Measurements from ENCODE around the gene TRMO. TPM values are rescaled to one million over a fixed set of nuclear protein-coding genes. Genes with fewer than 3 reads are reported as not detected.

Gene TRMO
- total RNA-seq, 1 experiment from 2014 or later, result 10.0 TPM

DNA sequence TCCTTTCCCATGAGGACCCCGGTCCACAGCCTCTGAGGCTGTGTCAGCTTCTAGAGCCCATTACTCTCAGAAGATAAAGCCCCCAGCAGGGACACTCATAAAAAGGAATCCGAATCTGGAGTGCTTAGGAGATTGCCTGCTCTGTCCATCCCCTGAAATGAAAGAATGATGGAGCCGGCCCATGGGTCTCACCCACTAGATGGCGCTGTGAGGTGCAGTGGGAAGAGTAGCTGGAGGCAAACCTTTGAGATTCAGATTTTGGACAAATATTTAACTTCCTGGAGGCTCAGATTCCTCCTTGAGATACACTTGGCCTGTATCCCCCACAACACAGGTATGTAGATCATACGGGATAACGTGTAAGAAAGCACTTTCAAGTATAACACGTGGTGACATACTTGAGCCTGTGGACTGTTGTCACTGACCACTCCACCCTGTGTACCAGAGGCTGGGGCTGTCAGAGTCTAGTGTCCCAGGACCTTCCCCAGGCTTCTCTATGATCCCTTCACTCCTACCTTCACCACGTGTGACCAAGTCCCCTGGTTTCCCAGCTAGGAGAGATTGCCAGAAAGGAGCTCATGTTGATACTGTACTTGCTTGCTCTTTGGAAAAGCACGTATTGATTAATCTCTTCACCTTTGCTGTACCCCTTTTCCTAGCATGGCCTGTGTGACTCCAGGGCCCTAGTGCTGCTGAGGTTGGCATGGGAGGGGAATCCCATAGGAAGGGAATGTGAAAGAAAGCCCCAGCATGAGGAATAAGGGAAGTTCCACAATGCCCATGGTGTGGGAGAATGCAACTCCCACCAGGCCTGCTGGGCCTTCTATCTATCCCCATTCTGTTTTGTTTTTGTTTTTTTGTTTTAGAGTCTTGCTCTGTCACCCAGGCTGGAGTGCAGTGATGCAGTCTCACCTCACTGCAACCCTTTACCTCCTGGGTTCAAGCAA is 32.1 kb downstream of the TRMO start:
- Mint-ChIP-seq H3K27ac (ENCODE audit: unreplicated experiment) (no peak overlapping the region), H3K36me3 (ENCODE audit: insufficient read depth, unreplicated experiment) (no peaks in the 10 kb centered on the region), H3K4me1 (ENCODE audit: low read depth, unreplicated experiment) (no peaks in the 10 kb centered on the region), H3K9me3 (ENCODE audit: unreplicated experiment) (no peaks in the 10 kb centered on the region), H3K27me3 (ENCODE audit: insufficient read depth, unreplicated experiment) (no peaks in the 10 kb centered on the region), H3K4me3 (ENCODE audit: unreplicated experiment) (no peak overlapping the region)
- H3K9me3 ChIP-seq, result 0 out of 2 replicates have a peak, but pooled peaks cover 2% of the 10 kb centered on the region
- intact Hi-C loops (cut with micrococcal nuclease; ENCODE audit: unreplicated experiment), result loop anchor here (2.0 kb wide), 1 partner anchor 179 kb away; no protein-coding TSS in a partner anchor
- no peaks in the 10 kb centered on the region for H3K4me1 ChIP-seq
- DNase-seq, result peak in 1 of 2 experiments; percentile 56
- H3K27me3 ChIP-seq (replicated peaks; ENCODE audit: control insufficient read depth, insufficient read depth, low read length), result no peaks in the 10 kb centered on the region
- ChIA-PET POLR2A (no interaction called here), CTCF (interaction anchor here (0.6 to 1.2 kb wide), 4 partner anchors 10 to 140 kb away, joined by 3 to 4 read pairs (median 3); partner anchors contain the start of gene TRMO)
- H3K36me3 ChIP-seq (ENCODE audit: control insufficient read depth, insufficient read depth, low read length), result no peaks in the 10 kb centered on the region
- no peak overlapping the region for H3K4me3 ChIP-seq (ENCODE audit: low read depth, low read length)
- BruUV-seq (replicated peaks), result no TSS peak
- TF ChIP-seq, protein P1, sequence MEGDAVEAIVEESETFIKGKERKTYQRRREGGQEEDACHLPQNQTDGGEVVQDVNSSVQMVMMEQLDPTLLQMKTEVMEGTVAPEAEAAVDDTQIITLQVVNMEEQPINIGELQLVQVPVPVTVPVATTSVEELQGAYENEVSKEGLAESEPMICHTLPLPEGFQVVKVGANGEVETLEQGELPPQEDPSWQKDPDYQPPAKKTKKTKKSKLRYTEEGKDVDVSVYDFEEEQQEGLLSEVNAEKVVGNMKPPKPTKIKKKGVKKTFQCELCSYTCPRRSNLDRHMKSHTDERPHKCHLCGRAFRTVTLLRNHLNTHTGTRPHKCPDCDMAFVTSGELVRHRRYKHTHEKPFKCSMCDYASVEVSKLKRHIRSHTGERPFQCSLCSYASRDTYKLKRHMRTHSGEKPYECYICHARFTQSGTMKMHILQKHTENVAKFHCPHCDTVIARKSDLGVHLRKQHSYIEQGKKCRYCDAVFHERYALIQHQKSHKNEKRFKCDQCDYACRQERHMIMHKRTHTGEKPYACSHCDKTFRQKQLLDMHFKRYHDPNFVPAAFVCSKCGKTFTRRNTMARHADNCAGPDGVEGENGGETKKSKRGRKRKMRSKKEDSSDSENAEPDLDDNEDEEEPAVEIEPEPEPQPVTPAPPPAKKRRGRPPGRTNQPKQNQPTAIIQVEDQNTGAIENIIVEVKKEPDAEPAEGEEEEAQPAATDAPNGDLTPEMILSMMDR (IDR thresholded peaks at IDR 0.05; ENCODE audit: insufficient read depth in 1 of 2, low read depth in 1 of 2, low read length in 1 of 2, severe bottlenecking in 1 of 2, unreplicated experiment in 1 of 2), result peak; percentile 50 to 60

DNA sequence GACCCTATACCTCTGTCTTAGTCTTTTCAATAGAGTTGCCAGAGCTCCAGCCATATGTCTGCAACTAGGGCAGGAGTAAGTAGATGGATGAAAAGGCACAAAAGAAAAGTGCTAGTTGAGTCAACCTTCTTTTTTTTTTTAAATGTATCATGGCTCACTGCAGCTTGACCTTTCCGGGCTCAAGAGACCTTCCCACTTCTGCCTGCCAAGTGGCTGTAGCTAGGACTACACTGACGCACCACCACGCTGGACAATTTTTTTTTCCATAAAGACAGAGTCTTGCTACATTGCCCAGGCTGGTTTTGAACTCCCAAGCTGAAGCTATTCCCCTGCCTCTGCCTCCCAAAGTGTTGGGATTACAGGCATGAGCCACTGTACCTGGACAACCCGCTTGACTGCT is 42.0 kb downstream of the TRMO start:
- ChIA-PET POLR2A (no interaction called here), CTCF (no interaction called here)
- Histone ChIP-seq H3K27me3 (replicated peaks; ENCODE audit: control insufficient read depth, insufficient read depth, low read length) (no peaks in the 10 kb centered on the region), H3K4me3 (ENCODE audit: low read depth, low read length) (no peak overlapping the region), H3K9me3 (no peaks in the 10 kb centered on the region), H3K4me1 (no peaks in the 10 kb centered on the region; the same call in 1 of the 2 replicates), H3K36me3 (ENCODE audit: control insufficient read depth, insufficient read depth, low read length) (no peaks in the 10 kb centered on the region)
- Mint-ChIP-seq H3K4me1 (ENCODE audit: low read depth, unreplicated experiment) (no peaks in the 10 kb centered on the region), H3K27me3 (ENCODE audit: insufficient read depth, unreplicated experiment) (no peaks in the 10 kb centered on the region), H3K27ac (ENCODE audit: unreplicated experiment) (no peak overlapping the region), H3K36me3 (ENCODE audit: insufficient read depth, unreplicated experiment) (no peaks in the 10 kb centered on the region), H3K9me3 (ENCODE audit: unreplicated experiment) (no peaks in the 10 kb centered on the region), H3K4me3 (ENCODE audit: unreplicated experiment) (no peak overlapping the region)
- intact Hi-C loops (cut with micrococcal nuclease; ENCODE audit: unreplicated experiment), result no loop called here
- DNase-seq, result no peak
- BruUV-seq (replicated peaks), result no TSS peak
- TF ChIP-seq, protein P1 (IDR thresholded peaks at IDR 0.05; ENCODE audit: insufficient read depth in 1 of 2, low read depth in 1 of 2, low read length in 1 of 2, severe bottlenecking in 1 of 2, unreplicated experiment in 1 of 2), result no peak

DNA sequence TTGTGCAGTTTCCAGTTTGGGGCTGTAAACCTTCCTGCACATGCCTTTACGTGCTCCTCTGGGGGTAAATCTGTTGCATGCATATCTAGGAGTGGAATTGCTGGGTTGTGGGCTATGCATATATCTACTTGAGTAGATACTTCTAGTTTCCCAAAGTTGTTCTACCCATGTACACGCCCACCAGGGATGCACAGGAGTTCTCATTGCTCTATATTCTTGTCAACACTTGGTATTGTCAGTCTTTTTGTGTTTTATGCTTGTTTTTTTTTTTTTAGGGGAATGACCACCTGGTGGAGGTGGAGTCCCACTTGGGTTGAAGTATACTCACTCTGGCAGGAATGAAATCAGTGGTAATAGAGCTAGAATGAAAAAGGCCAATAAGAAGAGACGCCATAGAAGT is 46.2 kb downstream of the TRMO start:
- Mint-ChIP-seq H3K4me1 (ENCODE audit: low read depth, unreplicated experiment) (no peaks in the 10 kb centered on the region), H3K9me3 (ENCODE audit: unreplicated experiment) (no peaks in the 10 kb centered on the region), H3K36me3 (ENCODE audit: insufficient read depth, unreplicated experiment) (no peaks in the 10 kb centered on the region), H3K4me3 (ENCODE audit: unreplicated experiment) (no peak overlapping the region), H3K27ac (ENCODE audit: unreplicated experiment) (no peak overlapping the region), H3K27me3 (ENCODE audit: insufficient read depth, unreplicated experiment) (no peaks in the 10 kb centered on the region)
- ChIA-PET CTCF (no interaction called here), POLR2A (no interaction called here)
- no peak for DNase-seq
- no peaks in the 10 kb centered on the region for H3K36me3 ChIP-seq (ENCODE audit: control insufficient read depth, insufficient read depth, low read length)
- H3K4me3 ChIP-seq (ENCODE audit: low read depth, low read length), result no peak overlapping the region
- no TSS peak for BruUV-seq (replicated peaks)
- no peaks in the 10 kb centered on the region; the same call in 1 of the 2 replicates for H3K4me1 ChIP-seq
- intact Hi-C loops (cut with micrococcal nuclease; ENCODE audit: unreplicated experiment), result no loop called here
- no peaks in the 10 kb centered on the region for H3K27me3 ChIP-seq (replicated peaks; ENCODE audit: control insufficient read depth, insufficient read depth, low read length)
- H3K9me3 ChIP-seq, result no peaks in the 10 kb centered on the region
- TF ChIP-seq, protein P1 (IDR thresholded peaks at IDR 0.05; ENCODE audit: insufficient read depth in 1 of 2, low read depth in 1 of 2, low read length in 1 of 2, severe bottlenecking in 1 of 2, unreplicated experiment in 1 of 2), result no peak

Measured in Caco-2 (cell line).